ENCODE data around the gene HSPA1L. TPM values are rescaled to one million over a fixed set of nuclear protein-coding genes. Genes with fewer than 3 reads are reported as not detected.

Gene HSPA1L
- total RNA-seq, 2 experiments from 2014 or later: 1.7 to 1.8 TPM

- Mint-ChIP-seq H3K9me3 (no peaks in the 10 kb centered on the region), H3K36me3 (ENCODE audit: low read depth) (peaks cover 4% of the 10 kb centered on the region), H3K27ac (no peak overlapping the region), H3K4me1 (ENCODE audit: low read depth) (no peaks in the 10 kb centered on the region), H3K4me3 (no peak overlapping the region), H3K27me3 (no peaks in the 10 kb centered on the region)
- ATAC-seq (ENCODE audit: poor library complexity) (no peak), DNase-seq (no peak)
- H3K27me3 ChIP-seq (ENCODE audit: control insufficient read depth in 1 of 2, insufficient read depth in 2 of 2, low read length in 2 of 2): no peaks in the 10 kb centered on the region
- H3K9me3 ChIP-seq (ENCODE audit: control insufficient read depth in 1 of 2, insufficient read depth in 1 of 2, low read length in 2 of 2): no peaks in the 10 kb centered on the region
- H3K4me3 ChIP-seq (ENCODE audit: low read length): no peak overlapping the region
- H3K4me1 ChIP-seq (ENCODE audit: insufficient read depth, low read length): no peaks in the 10 kb centered on the region
- TF ChIP-seq CTCF (IDR thresholded peaks at IDR 0.05): no peak
- ChIA-PET POLR2A (no interaction called here), CTCF (no interaction called here)
- no peak overlapping the region for H3K27ac ChIP-seq (ENCODE audit: low read depth in 1 of 2, low read length in 2 of 2)
- intact Hi-C loops (cut with DNase I, micrococcal nuclease): no loop called here
- H3K36me3 ChIP-seq (ENCODE audit: insufficient read depth, low read length): peaks cover 2% of the 10 kb centered on the region
These were observed 54.3 kb downstream of the HSPA1L start for GRCh38 chr6:31760790-31761189.

Other genes starting within 250 kb of the HSPA1L start
- gene LTA, start 243.0 kb downstream of the HSPA1L start, total RNA-seq: 10 to 100 TPM; 15.4 to 16.7 TPM
- 10 to 100 TPM; 33.1 to 34.2 TPM for gene TNF, start 239.7 kb downstream of the HSPA1L start, total RNA-seq
- gene LTB, start 232.9 kb downstream of the HSPA1L start, total RNA-seq: 100 to 1,000 TPM; 239 to 244 TPM
- gene LST1, start 229.0 kb downstream of the HSPA1L start, total RNA-seq: 10 to 100 TPM in 1 of 2 experiments, 1 to 10 TPM in 1; 8.9 to 10.3 TPM
- 1 to 10 TPM; 2.3 to 2.6 TPM for gene NCR3, start 222.3 kb downstream of the HSPA1L start, total RNA-seq
- gene AIF1, start 200.0 kb downstream of the HSPA1L start, total RNA-seq: 10 to 100 TPM; 31.8 to 35.5 TPM
- gene PRRC2A, start 194.6 kb downstream of the HSPA1L start, total RNA-seq: 100 to 1,000 TPM; 206 to 215 TPM
- gene BAG6, start 162.6 kb downstream of the HSPA1L start, total RNA-seq: 100 to 1,000 TPM; 211 TPM
- gene APOM, start 159.4 kb downstream of the HSPA1L start, total RNA-seq: 1 to 10 TPM; 4.2 to 4.6 TPM
- 10 to 100 TPM in 1 of 2 experiments, 1 to 10 TPM in 1; 9.6 to 10.5 TPM for gene C6orf47, start 154.5 kb downstream of the HSPA1L start, total RNA-seq
- 10 to 100 TPM in 1 of 2 experiments, 1 to 10 TPM in 1; 9.8 to 11.0 TPM for gene GPANK1, start 150.3 kb downstream of the HSPA1L start, total RNA-seq
- gene CSNK2B, start 149.2 kb downstream of the HSPA1L start, total RNA-seq: 10 to 100 TPM; 88.0 to 92.6 TPM
- 10 to 100 TPM; 27.0 to 28.0 TPM for gene LY6G5B, start 145.3 kb downstream of the HSPA1L start, total RNA-seq
- gene LY6G5C, start 134.2 kb downstream of the HSPA1L start, total RNA-seq: under 1 TPM; 0.49 to 0.67 TPM
- gene ABHD16A, start 112.0 kb downstream of the HSPA1L start, total RNA-seq: 10 to 100 TPM; 52.3 to 59.3 TPM
- gene LY6G6F, start 108.4 kb downstream of the HSPA1L start, total RNA-seq: not detected
- not detected for gene LY6G6D, start 99.9 kb downstream of the HSPA1L start, total RNA-seq
- not detected for gene LY6G6C, start 93.5 kb downstream of the HSPA1L start, total RNA-seq
- under 1 TPM; 0.11 to 0.17 TPM for gene MPIG6B, start 91.9 kb downstream of the HSPA1L start, total RNA-seq
- 1 to 10 TPM; 3.0 to 3.3 TPM for gene DDAH2, start 86.0 kb downstream of the HSPA1L start, total RNA-seq
- 10 to 100 TPM; 61.2 to 61.5 TPM for gene CLIC1, start 78.8 kb downstream of the HSPA1L start, total RNA-seq
- 10 to 100 TPM; 13.6 to 13.7 TPM for gene MSH5, start 75.3 kb downstream of the HSPA1L start, total RNA-seq
- 1 to 10 TPM; 2.7 to 2.8 TPM for gene SAPCD1, start 52.6 kb downstream of the HSPA1L start, total RNA-seq
- 1 to 10 TPM; 1.7 TPM for gene VWA7, start 38.0 kb downstream of the HSPA1L start, total RNA-seq
- 10 to 100 TPM; 43.9 to 44.2 TPM for gene VARS1, start 19.5 kb downstream of the HSPA1L start, total RNA-seq
- gene LSM2, start 8.3 kb downstream of the HSPA1L start, total RNA-seq: 10 to 100 TPM; 12.6 to 13.7 TPM
- gene HSPA1A, start 260 bp upstream of the HSPA1L start, total RNA-seq: 1 to 10 TPM; 8.1 to 9.8 TPM
- gene HSPA1B, start 12.5 kb upstream of the HSPA1L start, total RNA-seq: 1 to 10 TPM; 8.3 to 9.8 TPM
- gene NEU1, start 47.5 kb upstream of the HSPA1L start, total RNA-seq: 10 to 100 TPM; 19.7 to 21.1 TPM
- gene SLC44A4, start 63.7 kb upstream of the HSPA1L start, total RNA-seq: under 1 TPM in 1 of 2 experiments, not detected in 1; 0.20 TPM
- gene EHMT2, start 82.4 kb upstream of the HSPA1L start, total RNA-seq: 10 to 100 TPM; 36.3 to 36.6 TPM
- under 1 TPM; 0.28 to 0.33 TPM for gene ZBTB12, start 86.8 kb upstream of the HSPA1L start, total RNA-seq
- 1 to 10 TPM; 1.4 to 2.3 TPM for gene C2, start 112.4 kb upstream of the HSPA1L start, total RNA-seq
- 1 to 10 TPM; 1.5 to 2.2 TPM for gene CFB, start 130.8 kb upstream of the HSPA1L start, total RNA-seq
- gene NELFE, start 143.7 kb upstream of the HSPA1L start, total RNA-seq: 10 to 100 TPM; 53.8 to 58.2 TPM
- 100 to 1,000 TPM; 133 to 141 TPM for gene SKIC2, start 143.9 kb upstream of the HSPA1L start, total RNA-seq
- 10 to 100 TPM; 30.0 to 31.1 TPM for gene DXO, start 156.9 kb upstream of the HSPA1L start, total RNA-seq
- gene C4A, start 166.8 kb upstream of the HSPA1L start, total RNA-seq: 1 to 10 TPM; 4.2 TPM
- 1 to 10 TPM; 3.0 to 4.0 TPM for gene C4B, start 199.5 kb upstream of the HSPA1L start, total RNA-seq
- gene CYP21A2, start 223.1 kb upstream of the HSPA1L start, total RNA-seq: under 1 TPM; 0.17 to 0.36 TPM